ENCODE measurements around the gene FIGN.

The FIGN gene

DNA sequence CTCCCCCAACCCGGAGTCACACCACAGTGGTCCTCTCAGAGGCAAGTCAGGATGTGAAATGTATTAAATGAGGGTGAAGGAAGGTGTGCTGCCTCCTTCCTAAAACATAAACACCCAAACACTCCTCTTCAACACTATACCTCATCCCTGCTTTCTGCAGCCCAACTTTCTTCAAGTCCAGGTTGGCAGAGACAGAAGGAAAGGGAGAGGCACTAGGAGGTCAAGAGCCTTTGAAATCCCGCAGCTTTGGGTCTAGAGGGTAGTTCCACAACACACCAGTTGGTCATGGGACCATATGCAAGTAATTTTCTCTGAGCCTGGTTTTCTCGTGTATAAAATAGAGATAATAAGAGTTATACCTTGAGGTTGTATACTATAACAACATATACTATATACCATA is 38.4 kb downstream of the FIGN start:
- TF ChIP-seq CTCF (conservative IDR thresholded peaks at IDR 0.05), result no peak
- no peak for TF ChIP-seq ZFX (IDR thresholded peaks at IDR 0.05)
- no peak overlapping the region for H3K27ac ChIP-seq

- H3K27ac ChIP-seq, result no peak overlapping the region
- TF ChIP-seq CTCF (conservative IDR thresholded peaks at IDR 0.05) (no peak), ZFX (IDR thresholded peaks at IDR 0.05) (no peak)
Observed at GRCh38 chr2:163693484-163693883, 42.3 kb downstream of the FIGN start.

GRCh38 chr2:163692611-163693482 is 43.0 kb downstream of the FIGN start:
- no peak overlapping the region for H3K27ac ChIP-seq
- TF ChIP-seq ZFX (IDR thresholded peaks at IDR 0.05) (no peak), CTCF (conservative IDR thresholded peaks at IDR 0.05) (no peak)

- no peak overlapping the region for H3K27ac ChIP-seq
- TF ChIP-seq ZFX (IDR thresholded peaks at IDR 0.05) (no peak), CTCF (conservative IDR thresholded peaks at IDR 0.05) (no peak)
Observed at GRCh38 chr2:163692081-163692480, 43.7 kb downstream of the FIGN start.

DNA sequence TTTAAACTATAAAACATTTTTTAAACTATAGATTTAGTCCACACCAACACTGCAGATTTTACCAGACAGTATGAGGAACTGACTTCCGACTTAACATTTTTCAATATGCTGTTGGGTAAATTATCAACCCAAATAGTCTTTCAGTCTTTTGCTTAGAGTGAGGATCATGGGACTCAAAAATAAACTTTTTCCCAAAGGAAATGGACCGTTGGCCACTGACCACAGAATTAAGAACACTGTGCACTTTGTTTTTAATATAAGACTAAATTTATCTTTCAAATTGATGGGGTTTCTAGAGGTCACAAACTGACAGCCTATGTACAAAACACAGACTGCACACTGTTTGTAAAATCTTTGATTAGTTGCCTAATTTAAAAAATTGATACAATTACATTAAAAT is 44.9 kb downstream of the FIGN start:
- TF ChIP-seq CTCF (conservative IDR thresholded peaks at IDR 0.05) (no peak), ZFX (IDR thresholded peaks at IDR 0.05) (no peak)
- no peak overlapping the region for H3K27ac ChIP-seq

- no peak overlapping the region for H3K27ac ChIP-seq
- TF ChIP-seq CTCF (conservative IDR thresholded peaks at IDR 0.05) (no peak), ZFX (IDR thresholded peaks at IDR 0.05) (no peak)
Observed at GRCh38 chr2:163687217-163687616, 48.6 kb downstream of the FIGN start.

DNA sequence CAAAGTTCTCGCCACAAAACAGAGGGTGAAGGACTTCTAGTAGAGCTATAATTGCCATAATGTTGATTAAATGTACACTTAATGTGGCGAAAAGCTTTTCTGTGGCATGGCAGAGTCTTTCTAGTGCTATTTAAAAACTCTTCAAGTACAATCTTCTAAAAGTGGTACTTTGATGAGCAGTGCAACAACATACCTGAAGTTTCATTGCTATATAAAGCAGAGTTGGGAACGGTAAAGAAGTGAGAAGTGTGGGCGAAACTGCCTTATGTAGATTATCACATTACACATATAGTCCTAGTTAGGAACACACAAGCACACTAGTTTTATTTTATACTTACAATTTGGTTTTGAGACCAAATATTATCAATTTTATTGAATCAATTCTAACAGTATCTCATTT is 49.5 kb downstream of the FIGN start:
- TF ChIP-seq ZFX (IDR thresholded peaks at IDR 0.05) (no peak), CTCF (conservative IDR thresholded peaks at IDR 0.05) (no peak)

More for the DNA sequence above, 49.5 kb downstream of the FIGN start:
- H3K27ac ChIP-seq, result no peak overlapping the region
